Transverse colon (tissue), 4 donors: ENCODE data around the gene GNAT1. TPM values are rescaled to one million over a fixed set of nuclear protein-coding genes. Genes with fewer than 3 reads are reported as not detected.

Source experiments
- DNase-seq: peaks from one replicate; pipeline ENCODE4 v3.0.0-alpha.2; 2019
- H3K27ac ChIP-seq, 4 donors: fragments of 200-600 bp; sonication (generic); 2 replicates each; pipeline ENCODE4 v1.5.1; 2016 to 2018; ENCODE audit warnings: inconsistent platforms in 4 of 4
- H3K27me3 ChIP-seq: fragments of 200-600 bp; sonication (generic); 2 replicates; pipeline ENCODE4 v1.5.1; 2017; ENCODE audit warnings: inconsistent platforms
- H3K36me3 ChIP-seq, 4 donors: fragments of 200-600 bp; sonication (generic); 2 replicates each; pipeline ENCODE4 v1.5.1; 2017 to 2019; ENCODE audit warnings: inconsistent platforms in 4 of 4
- H3K4me1 ChIP-seq, 4 donors: fragments of 200-600 bp; sonication (generic); 2 replicates each; pipeline ENCODE4 v1.5.1; 2017 to 2020; ENCODE audit warnings: inconsistent platforms in 4 of 4
- H3K4me3 ChIP-seq, 4 donors: fragments of 200-600 bp; sonication (generic); 1 replicate in 1 of 4; 2 replicates in 3 of 4; pipeline versions ENCODE4 v1.5.1 to v1.6.1; 2017 to 2019; ENCODE audit warnings: inconsistent platforms in 4 of 4
- H3K9me3 ChIP-seq, 2 donors: fragments of 200-600 bp; sonication (generic); 2 replicates each; pipeline ENCODE4 v1.5.1; 2017 to 2019; ENCODE audit warnings: inconsistent platforms in 2 of 2
- CTCF ChIP-seq, 5 experiments: fragments of 200-600 bp in 3 of 5; fragments of 450-650 bp in 2 of 5; sonication (generic) in 3 of 5; IDR thresholded peaks; 1 replicate in 2 of 5; 2 replicates in 3 of 5; pipeline ENCODE4 v1.5.1; 2016 to 2017; ENCODE audit warnings: antibody characterized with exemption in 5 of 5, inconsistent platforms in 3 of 5, mild to moderate bottlenecking in 2 of 5, moderate library complexity in 1 of 5
- EP300 ChIP-seq: sonication (generic); formaldehyde crosslinking; IDR thresholded peaks from one replicate; pipeline ENCODE4 v1.6.1; 2017; ENCODE audit warnings: antibody characterized with exemption, low read depth
- POLR2A ChIP-seq: fragments of 450-650 bp; IDR thresholded peaks from one replicate; pipeline ENCODE4 v1.6.1; 2016; ENCODE audit warnings: antibody characterized with exemption, mild to moderate bottlenecking, moderate library complexity
- POLR2AphosphoS5 ChIP-seq, 3 donors: sonication (generic); formaldehyde crosslinking; IDR thresholded peaks; one replicate each; pipeline ENCODE4 v1.6.1; 2016; ENCODE audit warnings: antibody characterized with exemption in 3 of 3
- WGBS, 2 donors: methylation state at CpG; one replicate each; pipeline ENCODE4 v1.1.5; 2018; ENCODE audit warnings: low coverage in 1 of 2; 5-methylcytosine and 5-hydroxymethylcytosine counted together
- in situ Hi-C, 4 donors: fragments of 200-750 bp; cut with MboI; loops; one replicate each; pipeline versions ENCODE4 v1.15.0 to v1.15.1; 2017; ENCODE audit warnings: low sequenced_read_pairs in 3 of 4, low pct_ligation_motif_present in 1 of 4, low pct_unique_long_range_greater_than_20kb in 1 of 4
- intact Hi-C: fragments of 100-400 bp; cut with DNase I; formaldehyde crosslinking; loops from one replicate; pipeline ENCODE4 v1.15.1; 2023; ENCODE audit warnings: low total_unique reads
- total RNA-seq, 4 donors: library from RNA; depleted of rRNA; stranded (reverse); fragments of >200 nt; gene quantifications; one replicate each; pipeline ENCODE4 v1.1.0, GENCODE V29; 2016

The GNAT1 gene
- total RNA-seq, 4 donors from 2014 or later: not detected

GRCh38 chr3:50237754-50238548 lies 46.5 kb downstream of the GNAT1 start:
- H3K36me3 ChIP-seq: no peaks in the 10 kb centered on the region
- DNase-seq: peak; percentile 84
- H3K4me1 ChIP-seq: peaks cover 31 to 68% (median 62%) of the 10 kb centered on the region in 4 donors
- H3K27ac ChIP-seq: peak overlapping the region; percentile 87 to 91 (median 90)
- in situ Hi-C loops (no loop called here), intact Hi-C loops (no loop called here)
- 3% methylated on average over 31 of the region's 31 CpGs; no CpG with 5 or more reads in 1 of the 2 donors for WGBS, 2 donors
- TF ChIP-seq POLR2A (peak; percentile 52), POLR2AphosphoS5 (IDR thresholded peaks at IDR 0.05) (peak; percentile 67 to 78 (median 78)), CTCF (IDR thresholded peaks at IDR 0.05) (no peak)
- no peaks in the 10 kb centered on the region for H3K27me3 ChIP-seq
- H3K9me3 ChIP-seq: no peaks in the 10 kb centered on the region
- peak overlapping the region; percentile 54 to 84 (median 76) for H3K4me3 ChIP-seq

GRCh38 chr3:50238549-50239026 lies 47.2 kb downstream of the GNAT1 start:
- Histone ChIP-seq H3K4me3 (peak overlapping the region in 3 of 4 donors; percentile 54 to 84 (median 79)), H3K27ac (peak overlapping the region; percentile 87 to 91 (median 90)), H3K4me1 (peaks cover 38 to 73% (median 66%) of the 10 kb centered on the region in 4 donors), H3K27me3 (no peaks in the 10 kb centered on the region), H3K9me3 (no peaks in the 10 kb centered on the region), H3K36me3 (no peaks in the 10 kb centered on the region)
- in situ Hi-C loops (no loop called here), intact Hi-C loops (no loop called here)
- peak; percentile 93 for DNase-seq
- 7% methylated on average over 3 of the region's 7 CpGs; no CpG with 5 or more reads in 1 of the 2 donors for WGBS, 2 donors
- no peak for TF ChIP-seq CTCF (IDR thresholded peaks at IDR 0.05)
- TF ChIP-seq POLR2AphosphoS5 (IDR thresholded peaks at IDR 0.05): peak; percentile 36 to 60 (median 42)
- no peak for TF ChIP-seq EP300
- TF ChIP-seq POLR2A: no peak

GRCh38 chr3:50239649-50240048 lies 48.2 kb downstream of the GNAT1 start:
- in situ Hi-C loops: no loop called here
- Histone ChIP-seq H3K9me3 (no peaks in the 10 kb centered on the region), H3K4me1 (peaks cover 38 to 79% (median 69%) of the 10 kb centered on the region in 4 donors), H3K4me3 (no peak overlapping the region), H3K27me3 (no peaks in the 10 kb centered on the region), H3K27ac (peak overlapping the region; percentile 87 to 91 (median 90)), H3K36me3 (no peaks in the 10 kb centered on the region)
- intact Hi-C loops: no loop called here
- no peak for TF ChIP-seq EP300
- WGBS, 2 donors: 83% methylated on average over 4 of the region's 4 CpGs; no CpG with 5 or more reads in 1 of the 2 donors
- no peak for DNase-seq

GRCh38 chr3:50241163-50241562 lies 49.8 kb downstream of the GNAT1 start:
- Histone ChIP-seq H3K4me1 (peaks cover 47 to 87% (median 72%) of the 10 kb centered on the region in 4 donors), H3K4me3 (no peak overlapping the region), H3K27me3 (no peaks in the 10 kb centered on the region), H3K36me3 (no peaks in the 10 kb centered on the region), H3K9me3 (no peaks in the 10 kb centered on the region), H3K27ac (peak overlapping the region; percentile 20 to 91 (median 78))
- no peak for DNase-seq
- no peak for TF ChIP-seq POLR2AphosphoS5 (IDR thresholded peaks at IDR 0.05)
- TF ChIP-seq POLR2A: no peak
- no peak for TF ChIP-seq CTCF (IDR thresholded peaks at IDR 0.05)
- intact Hi-C loops (no loop called here), in situ Hi-C loops (no loop called here)
- 84% methylated on average over 4 of the region's 4 CpGs; no CpG with 5 or more reads in 1 of the 2 donors for WGBS, 2 donors
